GM19324 (cell line): ENCODE data around the gene PDZD2.
"Not testable (repeated sequence)": the region's sequence is repeated elsewhere in the genome, so short reads cannot be mapped to it uniquely, and the experiment has no call there.

ENCODE experiments used
- ATAC-seq: cut with Tn5 transposase; IDR thresholded peaks from one replicate; pipeline ENCODE4 v1.9.1; 2021; ENCODE audit warnings: mild to moderate bottlenecking, moderate library complexity; ENCODE audit not compliant: unreplicated experiment, low FRiP score

PDZD2 gene

GRCh38 chr5:31763424-31763823 lies 124.5 kb downstream of the PDZD2 start:
- no peak for ATAC-seq

GRCh38 chr5:31764687-31765086 lies 125.8 kb downstream of the PDZD2 start:
- not testable (repeated sequence) for ATAC-seq

GRCh38 chr5:31767335-31768031 lies 128.6 kb downstream of the PDZD2 start:
- no peak for ATAC-seq

- no peak for ATAC-seq
These were observed 129.1 kb downstream of the PDZD2 start for GRCh38 chr5:31768046-31768445.

- ATAC-seq: no peak
These were observed 129.9 kb downstream of the PDZD2 start for GRCh38 chr5:31768784-31769183.

GRCh38 chr5:31769530-31769929 lies 130.6 kb downstream of the PDZD2 start:
- no peak for ATAC-seq

- ATAC-seq: no peak
These were observed 131.3 kb downstream of the PDZD2 start for GRCh38 chr5:31770132-31770720.

- ATAC-seq: peak; percentile 80
These were observed 132.1 kb downstream of the PDZD2 start for GRCh38 chr5:31770998-31771397.

GRCh38 chr5:31771500-31771899 lies 132.6 kb downstream of the PDZD2 start:
- ATAC-seq: peak; percentile 37

- not testable (repeated sequence) for ATAC-seq
These were observed 137.4 kb downstream of the PDZD2 start for GRCh38 chr5:31776294-31776693.

- ATAC-seq: no peak
These were observed 138.2 kb downstream of the PDZD2 start for GRCh38 chr5:31776976-31777651.

GRCh38 chr5:31781772-31782171 lies 142.8 kb downstream of the PDZD2 start:
- ATAC-seq: no peak

GRCh38 chr5:31783086-31783645 lies 144.2 kb downstream of the PDZD2 start:
- no peak for ATAC-seq

- no peak for ATAC-seq
These were observed 144.8 kb downstream of the PDZD2 start for GRCh38 chr5:31783731-31784130.

GRCh38 chr5:31786090-31786631 lies 147.2 kb downstream of the PDZD2 start:
- ATAC-seq: no peak

- no peak for ATAC-seq
These were observed 155.1 kb downstream of the PDZD2 start for GRCh38 chr5:31794009-31794408.

GRCh38 chr5:31798168-31798567 lies 159.2 kb downstream of the PDZD2 start:
- no peak for ATAC-seq

GRCh38 chr5:31800351-31800750 lies 161.4 kb downstream of the PDZD2 start:
- ATAC-seq: no peak

GRCh38 chr5:31805785-31806400 lies 167.0 kb downstream of the PDZD2 start:
- no peak for ATAC-seq

GRCh38 chr5:31806561-31806960 lies 167.6 kb downstream of the PDZD2 start:
- no peak for ATAC-seq
